ENCODE data around the gene DLK2.
"Not testable (repeated sequence)": the region's sequence is repeated elsewhere in the genome, so short reads cannot be mapped to it uniquely, and the experiment has no call there.

DLK2 gene, protein sequence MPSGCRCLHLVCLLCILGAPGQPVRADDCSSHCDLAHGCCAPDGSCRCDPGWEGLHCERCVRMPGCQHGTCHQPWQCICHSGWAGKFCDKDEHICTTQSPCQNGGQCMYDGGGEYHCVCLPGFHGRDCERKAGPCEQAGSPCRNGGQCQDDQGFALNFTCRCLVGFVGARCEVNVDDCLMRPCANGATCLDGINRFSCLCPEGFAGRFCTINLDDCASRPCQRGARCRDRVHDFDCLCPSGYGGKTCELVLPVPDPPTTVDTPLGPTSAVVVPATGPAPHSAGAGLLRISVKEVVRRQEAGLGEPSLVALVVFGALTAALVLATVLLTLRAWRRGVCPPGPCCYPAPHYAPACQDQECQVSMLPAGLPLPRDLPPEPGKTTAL

DNA sequence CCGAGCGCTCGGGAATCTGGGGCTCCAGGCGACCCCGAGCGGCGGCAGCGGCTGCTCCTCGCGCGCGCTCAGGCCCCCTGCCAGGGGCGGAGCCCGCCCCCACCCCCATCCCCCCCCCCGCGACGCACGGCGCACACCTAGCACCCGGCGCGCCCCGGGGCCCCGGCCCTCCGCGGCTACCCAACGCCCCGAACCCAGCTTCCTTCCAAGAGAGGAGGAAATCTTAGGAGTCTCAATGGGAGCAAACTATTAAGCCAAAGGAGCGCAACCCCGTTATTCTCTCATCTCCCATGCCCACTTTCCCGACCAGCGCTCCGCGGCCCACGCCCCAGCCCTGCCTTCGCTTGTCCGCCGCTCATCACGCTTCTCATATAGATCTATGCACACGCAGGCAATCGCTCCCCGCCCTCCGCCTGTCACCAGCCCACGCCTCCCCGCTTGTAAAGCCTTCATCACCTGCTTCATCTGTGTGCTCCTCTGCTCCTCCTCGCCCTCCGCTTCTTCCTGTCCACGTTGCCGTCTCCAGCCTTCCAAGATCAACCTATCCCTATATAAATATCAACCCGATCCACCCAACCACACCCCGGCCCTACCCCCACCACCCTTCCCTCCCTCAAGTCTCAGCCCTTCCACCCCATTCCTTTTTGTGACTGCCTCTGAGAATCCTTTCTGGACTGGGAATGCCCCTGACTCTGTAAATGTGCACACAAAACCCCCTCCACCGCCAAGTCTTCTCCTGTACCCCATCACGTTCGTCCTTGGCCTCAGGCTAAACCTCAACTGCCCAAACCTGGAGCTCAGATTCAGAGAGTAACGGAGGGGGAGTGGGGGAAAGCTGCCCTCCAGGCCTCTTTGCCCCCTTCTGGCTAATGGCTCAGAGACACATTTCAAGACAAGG, at the start of gene DLK2:
TSS of gene DLK2 (minus strand) at position 18 of the 898 bp plus-strand sequence. CDS start 723 bp downstream, outside the sequence.
- DNase-seq = peak; percentile 5

DNA sequence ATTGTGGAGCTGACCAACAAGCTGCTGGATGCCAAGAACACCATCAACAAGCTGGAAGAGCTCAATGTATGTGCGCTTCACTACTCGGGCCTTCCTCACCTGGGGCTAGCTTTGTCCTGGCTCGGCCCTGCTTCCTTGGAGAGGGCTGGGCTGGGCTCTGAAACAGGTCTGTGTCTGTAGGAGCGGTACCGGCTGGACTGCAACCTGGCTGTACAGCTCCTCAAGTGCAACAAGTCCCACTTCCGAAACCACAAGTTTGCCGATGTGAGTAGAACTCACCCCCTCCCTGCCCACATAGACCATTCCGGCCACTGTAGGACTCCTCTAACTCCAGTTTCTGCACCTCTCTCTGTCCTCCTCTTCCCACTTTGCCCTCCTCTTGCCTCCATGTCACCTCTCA, 48.1 kb upstream of the DLK2 start:
- no peak for DNase-seq

DNA sequence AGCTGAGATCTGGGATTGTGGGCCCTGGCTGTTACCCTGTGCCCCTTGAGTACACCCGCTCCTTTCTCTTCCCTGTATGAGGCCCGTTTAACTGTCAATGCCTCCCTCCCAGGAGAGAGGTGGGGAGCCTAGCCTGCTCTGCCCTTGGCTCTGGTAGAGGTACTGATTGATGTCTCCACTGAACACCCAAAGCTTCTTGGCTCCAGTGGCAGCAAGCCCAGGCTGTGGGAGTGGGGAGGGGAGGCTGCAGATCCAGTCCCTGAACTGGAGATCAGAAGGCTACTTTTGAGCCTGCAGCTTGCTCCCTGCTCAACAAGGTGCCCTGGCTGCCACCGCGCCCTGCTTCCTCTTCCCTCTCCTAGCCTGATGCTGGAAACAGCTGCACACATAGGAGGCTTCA, 47.3 kb upstream of the DLK2 start:
- no peak for DNase-seq

DNA sequence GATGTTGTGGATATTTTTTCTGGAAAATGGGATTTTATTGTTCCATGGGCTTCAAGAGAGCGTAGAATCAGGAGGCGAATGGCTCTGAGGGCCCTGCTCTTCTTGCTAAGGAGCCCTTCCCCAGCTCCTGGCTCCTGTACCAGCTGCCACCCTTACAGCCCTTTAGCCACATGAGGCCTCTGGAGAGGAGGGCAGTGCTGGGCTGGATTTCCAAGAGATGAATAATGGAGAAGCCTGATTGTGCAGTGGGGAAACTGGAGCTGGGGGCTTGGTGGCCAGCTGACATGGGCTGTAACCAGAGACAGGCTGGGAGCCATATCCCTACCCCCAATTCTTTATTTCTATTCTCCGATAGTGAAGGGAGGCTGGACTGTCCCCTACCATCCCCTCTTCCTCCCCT, 45.6 kb upstream of the DLK2 start:
- no peak for DNase-seq

DNA sequence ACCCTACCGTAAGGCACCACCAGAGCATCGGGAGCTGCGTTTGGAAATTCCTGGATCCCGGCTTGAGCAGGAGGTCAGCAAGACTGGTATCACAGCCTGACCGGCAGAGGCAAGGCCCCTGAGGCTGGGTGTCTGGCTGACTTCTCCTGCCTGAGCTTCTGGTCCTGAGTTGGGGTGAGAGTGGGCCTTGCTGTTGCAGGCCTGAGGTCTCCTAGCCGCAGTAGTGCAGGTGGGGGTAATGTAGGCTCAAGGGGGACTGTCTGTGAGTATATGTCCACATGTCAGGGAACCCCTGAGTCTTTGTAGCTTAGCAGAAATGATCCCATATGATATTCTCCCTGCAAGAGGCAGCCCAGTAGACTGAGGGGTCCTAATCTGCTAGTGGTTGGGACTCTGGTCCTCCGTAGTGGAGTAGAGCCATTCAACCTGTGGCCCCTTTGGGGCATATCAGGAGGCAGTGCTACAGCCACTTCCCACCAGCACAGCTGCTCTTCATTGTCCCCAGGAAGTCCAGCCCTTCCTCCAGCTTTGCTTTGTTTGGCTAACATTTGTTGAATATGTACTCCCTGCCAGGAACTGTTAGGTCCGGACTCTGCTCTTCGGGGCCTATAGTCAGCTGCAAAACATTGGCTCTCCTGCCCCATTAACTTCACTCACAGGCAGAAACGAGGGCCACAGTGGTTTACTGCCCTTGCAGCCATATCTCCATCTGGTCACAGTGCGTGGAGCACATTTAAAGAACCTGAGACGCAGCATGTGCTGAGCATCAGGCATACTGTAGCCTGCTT, 43.9 kb upstream of the DLK2 start:
- DNase-seq = no peak

DNA sequence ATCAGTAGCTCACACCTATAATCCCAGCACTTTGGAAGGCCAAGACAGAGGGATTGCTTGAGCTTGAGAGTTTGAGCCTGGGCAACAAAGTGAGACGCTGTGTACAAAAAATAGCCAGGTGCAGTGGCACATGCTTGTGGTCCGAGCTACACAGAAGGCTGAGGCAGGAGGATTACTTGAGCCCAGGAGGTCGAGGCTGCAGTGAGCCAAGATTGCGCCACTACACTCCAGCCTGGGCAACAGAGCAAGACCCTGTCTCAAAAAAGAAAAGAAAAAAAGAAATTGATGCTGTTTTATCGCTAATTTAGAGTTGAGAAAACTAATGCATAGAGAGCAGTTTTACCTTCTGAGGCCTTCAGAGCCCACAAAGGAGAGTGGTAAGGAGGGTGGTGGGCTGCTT, 42.9 kb upstream of the DLK2 start:
- not testable (repeated sequence) for DNase-seq

DNA sequence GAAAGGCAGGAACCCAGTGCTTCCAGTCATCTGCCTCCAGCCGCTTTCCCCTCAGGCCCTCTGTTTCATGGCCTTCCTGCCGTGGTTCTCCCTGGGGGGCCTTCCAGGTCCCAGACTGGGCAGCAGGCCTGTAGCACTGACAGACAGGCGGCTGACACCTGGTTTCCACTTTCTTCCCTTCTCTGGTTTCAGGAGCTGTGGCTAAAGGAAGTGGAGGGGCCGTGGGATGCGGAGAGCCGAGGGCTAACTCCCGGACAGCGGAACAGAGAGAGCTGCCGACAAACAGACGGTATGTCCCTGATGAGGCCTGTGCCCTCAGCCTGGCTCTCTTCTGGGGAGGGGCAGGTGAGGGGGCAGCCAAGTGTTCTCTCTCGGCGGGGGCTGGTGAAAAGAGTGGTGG, 42.3 kb upstream of the DLK2 start:
- DNase-seq = no peak

DNA sequence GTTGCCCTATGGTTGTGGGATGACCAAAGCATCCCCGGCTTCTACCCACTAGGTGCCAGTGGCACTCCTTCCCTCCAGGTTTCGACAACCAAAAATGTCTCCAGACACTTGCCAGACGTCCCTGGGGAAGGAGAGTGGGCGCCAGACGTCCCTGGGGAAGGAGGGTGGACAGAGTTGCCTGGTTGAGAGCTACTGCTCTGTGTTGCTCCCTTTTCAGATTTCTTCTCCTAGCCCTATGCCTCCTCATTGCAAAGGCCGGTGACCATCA, 41.7 kb upstream of the DLK2 start:
- DNase-seq = no peak

DNA sequence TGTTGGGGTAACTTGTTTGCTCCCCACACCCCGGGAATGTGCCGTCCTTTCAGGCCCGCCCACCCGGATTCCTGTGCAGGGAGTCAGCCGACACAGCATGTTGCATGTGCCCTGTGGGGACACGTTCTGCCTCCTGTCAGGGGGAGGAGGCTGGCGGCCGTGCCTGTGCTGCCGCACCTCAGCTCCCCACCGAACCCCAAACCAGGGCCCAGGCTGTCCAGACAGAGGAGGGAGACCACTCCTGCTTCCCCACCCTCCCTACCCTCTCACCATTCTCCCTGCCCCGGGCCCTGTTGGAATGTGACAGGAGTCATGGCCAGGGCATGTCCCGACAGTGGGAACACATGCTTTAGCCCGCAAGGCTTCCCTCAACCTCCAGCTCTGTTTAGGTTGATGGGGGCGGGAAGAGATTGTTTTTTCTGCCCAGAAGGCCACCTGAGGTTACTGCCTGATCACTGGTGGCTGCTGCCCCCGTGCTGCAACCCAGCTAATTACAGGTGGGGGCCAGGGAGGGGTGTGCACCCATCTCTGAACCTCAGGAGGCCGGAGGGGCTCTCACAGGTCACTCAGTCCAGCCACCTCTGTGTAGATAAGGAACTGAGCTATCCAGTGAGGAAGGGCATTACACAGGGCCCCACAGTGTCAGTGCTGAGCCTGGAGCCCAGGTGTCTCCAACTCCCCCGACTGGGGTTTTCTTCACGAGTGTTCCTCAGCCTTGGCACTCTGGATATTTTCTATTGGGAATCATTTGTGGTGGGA, 41.2 kb upstream of the DLK2 start:
- peak; percentile 57 for DNase-seq

DNA sequence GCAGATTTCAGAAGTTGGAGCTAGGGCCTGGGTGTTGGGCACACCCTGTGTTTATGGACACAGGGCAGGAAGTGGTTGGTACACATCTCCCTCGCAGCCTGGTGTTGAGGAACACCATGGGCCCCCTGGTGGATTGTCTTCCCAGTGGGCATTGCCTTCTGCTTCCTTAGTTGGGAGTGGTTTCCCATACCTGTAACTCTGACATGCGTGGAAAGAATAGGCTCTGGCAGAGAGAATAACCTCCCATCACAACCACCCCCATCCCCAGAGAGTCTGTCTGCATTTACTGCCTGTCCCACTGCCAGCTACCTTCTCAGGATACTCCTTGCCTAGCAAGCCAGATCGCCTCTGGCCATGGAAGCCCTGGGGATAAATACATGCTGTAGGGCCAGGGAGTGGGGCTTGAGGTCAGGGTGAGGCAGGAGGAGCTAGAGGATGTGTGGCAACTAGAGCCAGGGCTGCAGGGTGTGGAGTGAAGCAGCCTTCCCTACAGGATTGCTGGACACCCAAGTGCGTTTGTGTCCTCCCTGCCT, 40.1 kb upstream of the DLK2 start:
- DNase-seq = no peak

DNA sequence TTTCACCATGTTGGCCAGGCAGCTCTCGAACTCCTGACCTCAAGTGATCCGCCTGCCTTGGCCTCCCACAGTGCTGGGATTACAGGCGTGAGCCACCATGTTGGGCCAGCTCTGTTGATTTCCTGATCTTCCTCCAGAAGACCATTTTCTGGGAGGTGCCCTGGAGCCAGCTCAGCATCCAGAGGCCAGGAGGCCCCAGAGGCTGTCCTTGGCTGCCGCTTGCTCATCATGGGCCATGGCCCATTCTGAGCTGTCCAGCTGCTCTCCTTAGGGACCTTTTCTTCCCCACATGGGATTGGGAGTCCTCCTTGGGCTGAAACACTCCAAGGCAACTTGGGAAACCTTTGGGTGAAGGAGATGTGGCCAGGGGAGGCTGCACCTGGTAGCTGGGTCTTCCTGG, 39.4 kb upstream of the DLK2 start:
- DNase-seq = no peak

DNA sequence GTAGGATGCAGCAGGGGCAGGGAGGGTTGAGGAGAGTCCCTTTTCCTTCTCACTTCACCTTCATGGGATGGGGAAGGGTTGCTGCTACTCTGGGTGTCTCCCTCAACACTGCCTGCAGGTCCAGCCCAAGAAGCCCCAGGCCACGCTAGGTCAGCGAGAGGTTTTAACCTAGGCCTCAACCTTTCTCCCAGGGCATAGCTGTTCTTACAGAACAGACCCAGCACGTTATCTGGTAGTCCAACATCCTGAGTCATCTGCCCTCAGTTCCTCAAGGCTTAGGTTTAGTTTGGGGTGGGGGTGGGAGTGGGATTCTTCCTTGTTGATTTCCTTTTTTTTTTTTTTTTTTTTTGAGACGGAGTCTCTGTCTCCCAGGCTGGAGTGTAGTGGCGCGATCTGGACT, 39.0 kb upstream of the DLK2 start:
- no peak for DNase-seq

DNA sequence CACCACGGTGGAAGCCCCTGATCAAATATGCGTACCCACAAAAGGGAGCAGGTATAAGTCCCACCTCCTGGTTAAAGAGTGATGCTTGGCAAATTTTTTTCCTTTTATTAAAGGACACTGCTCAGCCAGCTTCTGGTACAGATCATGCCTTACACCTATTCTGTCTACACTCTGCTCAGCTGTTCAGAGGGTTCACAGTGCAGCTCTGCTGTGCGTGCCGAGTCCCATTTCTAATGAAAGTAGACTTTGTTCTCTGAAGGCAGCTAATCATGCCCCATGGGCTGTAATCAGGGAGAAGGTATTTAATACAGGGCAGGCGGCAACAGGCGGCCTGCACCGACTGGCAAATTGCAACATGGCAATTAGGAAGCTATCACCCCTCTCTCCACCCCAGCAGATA, 38.5 kb upstream of the DLK2 start:
- no peak for DNase-seq

DNA sequence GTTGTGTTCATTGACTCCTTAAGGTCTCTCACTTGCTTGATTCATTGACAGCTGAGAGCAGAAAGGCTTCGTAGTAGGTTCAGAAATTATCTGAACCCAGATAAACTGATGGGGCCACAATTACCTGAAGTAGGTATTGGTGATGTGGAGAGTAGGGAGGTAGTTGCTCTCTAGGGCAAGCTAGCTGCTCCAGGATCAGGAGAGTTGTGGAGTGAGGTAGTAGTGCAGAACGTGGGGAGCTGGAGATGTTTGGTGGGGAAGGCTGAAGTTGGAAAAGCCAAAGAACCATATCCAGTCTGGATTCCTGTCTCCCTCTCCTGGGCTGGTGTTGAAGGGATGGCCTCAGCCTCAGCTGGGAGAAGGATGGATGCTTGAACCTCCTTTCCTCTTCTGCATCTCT, 37.9 kb upstream of the DLK2 start:
- DNase-seq = no peak

DNA sequence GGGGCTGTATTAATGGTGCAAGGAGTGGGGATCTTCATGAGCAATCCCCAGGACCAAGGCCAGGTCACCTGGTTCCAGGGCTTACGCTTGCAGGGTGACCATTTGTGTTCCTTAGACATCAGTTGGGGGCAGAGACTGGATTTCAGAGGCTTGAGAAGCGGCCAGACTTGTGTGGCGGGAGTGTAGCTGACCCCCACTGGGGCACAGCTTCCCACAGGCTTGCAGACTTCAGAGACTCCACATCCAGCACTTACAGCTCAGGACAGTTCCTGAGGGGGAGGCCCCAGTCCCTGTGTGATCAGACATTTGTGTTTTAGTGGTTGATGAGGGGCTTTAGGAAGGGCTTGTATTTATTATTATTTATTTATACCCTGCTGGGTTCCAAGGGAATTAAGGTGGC, 37.3 kb upstream of the DLK2 start:
- DNase-seq = no peak

DNA sequence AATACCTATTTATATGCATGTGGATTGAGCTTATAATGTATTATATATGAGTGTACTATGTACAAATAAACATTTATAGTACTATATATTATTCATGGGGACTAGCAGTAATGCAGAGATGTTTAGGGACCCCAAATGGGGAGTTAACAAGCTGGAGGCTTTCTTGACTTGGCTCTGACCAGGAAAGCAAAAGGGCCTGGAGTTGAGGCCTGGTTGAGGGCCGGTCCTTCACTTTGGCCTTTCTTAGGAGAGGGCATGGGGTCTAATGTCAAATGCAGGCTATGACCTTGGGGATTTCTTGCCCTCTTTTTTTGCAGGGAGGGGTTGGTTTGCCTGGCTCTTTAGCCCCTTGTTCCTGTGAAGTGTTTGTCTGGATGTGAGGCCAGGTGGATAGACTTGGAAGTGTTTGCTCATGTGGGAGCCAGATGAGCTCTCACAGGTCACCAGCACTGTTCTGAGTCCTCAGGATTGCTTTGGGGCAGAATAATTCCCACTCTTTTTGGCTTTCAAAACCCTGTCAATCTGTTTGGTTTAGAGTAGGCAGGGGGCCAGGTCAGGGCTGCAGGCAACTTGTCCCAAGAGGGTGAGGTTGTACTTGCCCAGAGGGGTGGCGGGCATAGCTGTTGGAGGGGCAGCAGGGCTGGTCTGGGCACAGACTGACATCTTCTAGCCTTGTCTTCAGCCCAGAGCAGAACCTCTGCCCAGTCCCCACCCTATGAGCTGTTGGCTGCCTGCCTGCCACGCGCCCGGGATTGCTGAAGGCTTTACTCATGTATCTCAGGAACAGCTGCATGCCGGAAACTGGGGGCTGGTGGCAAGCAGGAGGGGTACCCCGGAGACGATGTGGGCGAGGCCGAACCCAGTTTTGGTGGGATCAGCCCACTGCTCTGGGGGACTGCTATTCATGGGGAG, 36.7 kb upstream of the DLK2 start:
- peak; percentile 51 for DNase-seq

DNA sequence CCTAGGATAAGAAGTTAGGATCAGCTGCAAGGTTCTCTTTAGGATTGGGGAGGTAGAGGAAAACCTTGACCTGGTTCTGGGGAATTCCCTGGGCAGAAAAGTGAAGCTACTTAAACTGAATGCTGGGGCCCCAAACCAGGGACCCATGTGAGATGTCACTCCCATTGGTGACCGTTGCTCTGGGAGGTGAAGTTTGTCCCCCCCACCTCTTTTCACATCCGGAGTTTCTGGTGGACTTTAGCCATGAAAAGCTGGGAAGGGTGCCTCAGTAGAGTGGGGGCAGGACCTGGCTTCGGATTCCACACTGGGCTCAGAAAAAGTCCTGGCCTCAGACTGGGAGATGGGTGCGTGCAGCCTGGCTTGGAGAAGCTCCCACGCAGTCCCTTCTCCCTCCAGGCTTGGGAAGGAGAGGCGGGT, 35.2 kb upstream of the DLK2 start:
- no peak for DNase-seq

DNA sequence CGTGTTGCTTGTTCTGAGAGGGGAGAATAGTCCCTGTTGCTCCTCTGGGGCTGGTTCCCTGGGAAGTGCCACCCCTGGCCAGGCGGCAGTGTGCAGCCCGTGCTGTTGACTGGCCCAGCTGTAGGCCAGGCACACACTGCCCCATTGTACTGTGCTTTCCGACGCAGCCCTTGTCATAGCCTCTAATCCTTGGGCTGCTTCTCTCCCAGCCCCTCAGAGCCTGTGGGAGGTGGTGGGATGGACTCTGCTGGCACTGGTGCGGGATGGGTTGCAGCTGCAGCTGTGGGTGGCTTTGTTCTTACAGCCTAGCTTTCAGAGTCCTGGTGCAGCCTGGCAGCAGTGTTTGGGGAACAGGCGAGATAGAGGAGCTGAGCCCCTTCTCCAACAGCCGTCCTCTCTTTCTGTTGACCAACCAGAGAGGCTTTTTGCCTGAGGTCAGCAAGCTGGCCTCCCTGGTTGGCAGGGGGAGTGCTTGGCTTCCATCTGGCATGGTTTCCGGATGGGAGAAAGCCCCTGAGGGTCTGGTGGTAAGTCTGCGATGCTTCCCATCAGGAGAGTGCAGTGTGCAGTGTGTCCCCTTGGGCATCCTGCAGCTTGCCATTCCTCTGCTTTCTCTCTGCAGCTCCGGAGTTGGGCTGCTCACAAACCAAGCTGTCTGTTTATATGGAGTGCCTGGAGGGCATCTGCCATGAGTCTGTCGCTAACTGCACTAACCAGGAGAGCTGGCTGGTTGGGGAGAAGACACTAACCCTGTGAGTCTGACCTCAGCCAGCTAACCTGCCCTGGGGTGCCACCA, 34.1 kb upstream of the DLK2 start:
- DNase-seq = no peak

DNA sequence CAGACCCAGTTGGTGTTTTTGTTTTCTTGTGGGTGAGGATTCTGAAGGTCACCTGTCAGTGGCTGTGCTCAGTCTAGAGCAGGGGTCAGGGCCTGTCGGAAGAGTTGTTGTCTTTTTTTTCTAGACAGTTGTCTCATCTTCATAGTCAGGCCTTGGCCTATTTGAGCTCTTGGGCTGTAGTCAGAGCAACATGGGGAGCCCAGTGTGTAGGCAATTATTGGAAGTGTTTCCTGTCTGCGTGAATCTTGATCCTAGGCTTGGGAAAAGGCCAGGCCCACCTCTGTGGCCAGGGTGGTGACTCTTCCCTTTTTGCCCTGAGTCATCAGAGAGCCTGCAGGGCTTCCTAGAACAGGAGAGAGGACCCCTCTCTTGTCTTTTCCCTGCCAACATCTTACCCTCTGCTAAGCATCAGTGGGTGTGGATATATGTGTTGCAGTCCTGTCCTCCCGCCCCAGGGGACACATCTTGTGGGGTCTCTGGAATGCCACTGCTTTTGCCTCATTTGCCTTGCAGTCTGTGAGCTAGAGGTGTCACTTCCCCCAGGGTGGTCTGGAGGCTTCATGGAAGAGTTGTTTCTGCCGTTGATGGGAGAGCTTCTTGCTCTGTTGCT, 33.4 kb upstream of the DLK2 start:
- DNase-seq = no peak

DNA sequence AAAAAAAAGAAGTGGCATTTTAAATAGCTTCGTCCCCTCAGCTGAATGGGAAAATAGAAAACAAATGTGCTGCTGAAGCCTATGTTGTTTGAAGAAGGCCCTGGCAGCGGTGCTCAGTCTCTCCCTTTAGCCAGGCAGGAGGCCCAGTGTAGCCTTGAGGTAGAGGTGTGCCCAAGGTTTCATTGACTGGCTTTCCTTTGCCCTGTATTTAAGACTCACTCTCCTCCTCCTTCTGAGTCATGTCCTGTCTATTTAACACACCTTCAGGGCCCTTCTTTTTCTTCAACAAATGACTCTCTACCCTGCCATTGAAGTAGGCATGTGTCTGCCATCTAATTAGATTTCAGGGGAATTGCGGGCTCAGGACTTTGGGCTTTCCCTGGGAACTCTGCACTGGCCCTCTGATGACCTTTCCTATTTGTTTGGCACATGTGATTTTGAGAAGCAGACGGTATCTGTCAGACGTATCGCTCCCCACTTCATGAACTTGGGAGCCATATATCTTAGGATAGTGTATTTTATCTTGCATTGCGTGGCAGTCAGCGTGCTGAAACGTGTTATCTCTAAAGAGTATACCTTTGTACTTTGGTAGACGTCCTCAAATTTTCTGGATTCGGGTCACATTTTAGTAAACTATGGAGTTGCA, 26.4 kb upstream of the DLK2 start:
- DNase-seq = no peak
